ENCODE results near the gene CCDC69.
"Not testable (repeated sequence)": the region's sequence is repeated elsewhere in the genome, so short reads cannot be mapped to it uniquely, and the experiment has no call there.

CCDC69 gene

GRCh38 chr5:151192626-151193025 lies 31.3 kb downstream of the CCDC69 start:
- DNase-seq (ENCODE audit: low spot score) = no peak

GRCh38 chr5:151191661-151192060 lies 32.2 kb downstream of the CCDC69 start:
- no peak for DNase-seq (ENCODE audit: low spot score)

GRCh38 chr5:151189151-151189550 lies 34.7 kb downstream of the CCDC69 start:
- no peak for DNase-seq (ENCODE audit: low spot score)

- DNase-seq (ENCODE audit: low spot score) = no peak
Observed at GRCh38 chr5:151186538-151186937, 37.4 kb downstream of the CCDC69 start.

GRCh38 chr5:151186052-151186451 lies 37.8 kb downstream of the CCDC69 start:
- no peak for DNase-seq (ENCODE audit: low spot score)

- no peak for DNase-seq (ENCODE audit: low spot score)
Observed at GRCh38 chr5:151184316-151185042, 39.4 kb downstream of the CCDC69 start.

- DNase-seq (ENCODE audit: low spot score) = no peak
Observed at GRCh38 chr5:151183456-151184245, 40.2 kb downstream of the CCDC69 start.

GRCh38 chr5:151182976-151183375 lies 40.9 kb downstream of the CCDC69 start:
- no peak for DNase-seq (ENCODE audit: low spot score)

GRCh38 chr5:151182524-151182900 lies 41.4 kb downstream of the CCDC69 start:
- no peak for DNase-seq (ENCODE audit: low spot score)

- no peak for DNase-seq (ENCODE audit: low spot score)
Observed at GRCh38 chr5:151181818-151182523, 41.9 kb downstream of the CCDC69 start.

- DNase-seq (ENCODE audit: low spot score) = no peak
Observed at GRCh38 chr5:151180291-151180690, 43.6 kb downstream of the CCDC69 start.

GRCh38 chr5:151179489-151179840 lies 44.4 kb downstream of the CCDC69 start:
- DNase-seq (ENCODE audit: low spot score) = no peak

GRCh38 chr5:151178777-151179488 lies 45.0 kb downstream of the CCDC69 start:
- no peak for DNase-seq (ENCODE audit: low spot score)

GRCh38 chr5:151178372-151178771 lies 45.5 kb downstream of the CCDC69 start:
- DNase-seq (ENCODE audit: low spot score) = no peak

GRCh38 chr5:151176268-151176667 lies 47.6 kb downstream of the CCDC69 start:
- DNase-seq (ENCODE audit: low spot score) = not testable (repeated sequence)

GRCh38 chr5:151174612-151175101 lies 49.2 kb downstream of the CCDC69 start:
- DNase-seq (ENCODE audit: low spot score) = peak; percentile 55

- DNase-seq (ENCODE audit: low spot score) = no peak
Observed at GRCh38 chr5:151173711-151174611, 49.9 kb downstream of the CCDC69 start.

GRCh38 chr5:151171529-151171928 lies 52.4 kb downstream of the CCDC69 start:
- DNase-seq (ENCODE audit: low spot score) = no peak

- DNase-seq (ENCODE audit: low spot score) = no peak
Observed at GRCh38 chr5:151168602-151169344, 55.1 kb downstream of the CCDC69 start.

- no peak for DNase-seq (ENCODE audit: low spot score)
Observed at GRCh38 chr5:151167022-151167421, 56.9 kb downstream of the CCDC69 start.

All from D341Med (cell line).